Smooth muscle cell of the umbilical artery (primary cell): Measurements from ENCODE around the gene CCNI. TPM values are rescaled to one million over a fixed set of nuclear protein-coding genes. Genes with fewer than 3 reads are reported as not detected.

Experiments
- total RNA-seq: library from RNA; depleted of rRNA; stranded (reverse); fragments of >200 nt; gene quantifications from 2 replicates; pipeline ENCODE4 v1.2.3, GENCODE V29; 2014

The CCNI gene
- total RNA-seq, result 144 and 158 TPM in 2 replicates

GRCh38 chr4:77075869-77076799 is at the start of gene CCNI:
Gene CCNI, minus strand, starts transcription at chr4:77075989. Its CDS starts 9,627 bp downstream, at chr4:77066362.

Other genes starting within 250 kb of the CCNI start
- gene SOWAHB, start 177.8 kb downstream of the CCNI start, total RNA-seq, result under 0.01 and 0.05 TPM in 2 replicates
- gene SEPTIN11, start 126.2 kb downstream of the CCNI start, total RNA-seq, result 178 and 313 TPM in 2 replicates
- 33.8 and 57.0 TPM in 2 replicates for gene CCNG2, start 81.2 kb upstream of the CCNI start, total RNA-seq